Measurements from ENCODE around the gene SH3GL2.

SH3GL2 gene

GRCh38 chr9:17734674-17735073, 155.8 kb downstream of the SH3GL2 start:
- TF ChIP-seq, protein P1, sequence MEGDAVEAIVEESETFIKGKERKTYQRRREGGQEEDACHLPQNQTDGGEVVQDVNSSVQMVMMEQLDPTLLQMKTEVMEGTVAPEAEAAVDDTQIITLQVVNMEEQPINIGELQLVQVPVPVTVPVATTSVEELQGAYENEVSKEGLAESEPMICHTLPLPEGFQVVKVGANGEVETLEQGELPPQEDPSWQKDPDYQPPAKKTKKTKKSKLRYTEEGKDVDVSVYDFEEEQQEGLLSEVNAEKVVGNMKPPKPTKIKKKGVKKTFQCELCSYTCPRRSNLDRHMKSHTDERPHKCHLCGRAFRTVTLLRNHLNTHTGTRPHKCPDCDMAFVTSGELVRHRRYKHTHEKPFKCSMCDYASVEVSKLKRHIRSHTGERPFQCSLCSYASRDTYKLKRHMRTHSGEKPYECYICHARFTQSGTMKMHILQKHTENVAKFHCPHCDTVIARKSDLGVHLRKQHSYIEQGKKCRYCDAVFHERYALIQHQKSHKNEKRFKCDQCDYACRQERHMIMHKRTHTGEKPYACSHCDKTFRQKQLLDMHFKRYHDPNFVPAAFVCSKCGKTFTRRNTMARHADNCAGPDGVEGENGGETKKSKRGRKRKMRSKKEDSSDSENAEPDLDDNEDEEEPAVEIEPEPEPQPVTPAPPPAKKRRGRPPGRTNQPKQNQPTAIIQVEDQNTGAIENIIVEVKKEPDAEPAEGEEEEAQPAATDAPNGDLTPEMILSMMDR (conservative IDR thresholded peaks at IDR 0.05; ENCODE audit: low read depth, low read length) = no peak
- H3K4me3 ChIP-seq (ENCODE audit: low read length) = no peak overlapping the region
- no peak for DNase-seq (ENCODE audit: low read depth)

DNA sequence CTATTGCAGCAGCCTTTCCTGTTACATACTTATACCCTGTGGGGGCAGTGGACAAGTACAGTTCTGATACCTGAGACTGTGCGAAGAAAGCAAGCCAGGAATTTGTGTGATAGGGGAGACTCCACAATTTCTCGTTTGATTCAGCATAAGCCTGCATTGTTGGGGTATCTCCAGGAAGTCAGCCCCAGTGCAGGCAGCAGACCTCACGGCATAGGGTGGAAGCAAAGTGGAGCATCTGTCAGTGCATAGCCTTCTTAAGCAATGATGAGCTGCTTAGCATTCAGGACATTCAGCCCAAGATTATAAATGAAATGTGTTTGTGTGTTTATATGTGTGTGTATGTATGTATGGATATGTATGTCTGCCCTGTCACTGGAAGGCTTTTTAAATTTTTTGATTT, 157.0 kb downstream of the SH3GL2 start:
- H3K4me3 ChIP-seq (ENCODE audit: low read length) = no peak overlapping the region
- DNase-seq (ENCODE audit: low read depth) = no peak
- TF ChIP-seq, protein P1 (conservative IDR thresholded peaks at IDR 0.05; ENCODE audit: low read depth, low read length) = no peak

GRCh38 chr9:17739022-17739421, 160.2 kb downstream of the SH3GL2 start:
- TF ChIP-seq, protein P1 (conservative IDR thresholded peaks at IDR 0.05; ENCODE audit: low read depth, low read length) = no peak
- no peak for DNase-seq (ENCODE audit: low read depth)
- no peak overlapping the region for H3K4me3 ChIP-seq (ENCODE audit: low read length)

DNA sequence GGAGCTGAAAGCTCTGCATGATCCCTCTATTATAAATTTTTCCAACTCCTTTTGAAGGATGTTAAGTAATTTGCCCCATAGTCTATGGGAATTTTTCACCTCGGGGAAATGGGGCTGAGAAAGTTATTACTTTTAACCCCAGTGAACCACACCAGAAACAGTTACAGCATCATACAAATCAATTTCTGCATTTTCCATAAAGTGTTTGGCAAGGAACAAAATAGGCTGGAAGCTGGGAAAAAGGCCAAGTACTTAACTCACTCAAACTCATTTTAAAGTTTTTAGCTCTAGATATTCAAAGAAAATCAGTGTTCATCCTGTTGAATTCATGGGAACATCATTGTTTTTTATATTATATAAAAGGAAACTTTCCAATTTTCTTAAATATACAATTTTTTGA, 160.9 kb downstream of the SH3GL2 start:
- TF ChIP-seq, protein P1 (conservative IDR thresholded peaks at IDR 0.05; ENCODE audit: low read depth, low read length) = no peak
- H3K4me3 ChIP-seq (ENCODE audit: low read length) = no peak overlapping the region
- no peak for DNase-seq (ENCODE audit: low read depth)

DNA sequence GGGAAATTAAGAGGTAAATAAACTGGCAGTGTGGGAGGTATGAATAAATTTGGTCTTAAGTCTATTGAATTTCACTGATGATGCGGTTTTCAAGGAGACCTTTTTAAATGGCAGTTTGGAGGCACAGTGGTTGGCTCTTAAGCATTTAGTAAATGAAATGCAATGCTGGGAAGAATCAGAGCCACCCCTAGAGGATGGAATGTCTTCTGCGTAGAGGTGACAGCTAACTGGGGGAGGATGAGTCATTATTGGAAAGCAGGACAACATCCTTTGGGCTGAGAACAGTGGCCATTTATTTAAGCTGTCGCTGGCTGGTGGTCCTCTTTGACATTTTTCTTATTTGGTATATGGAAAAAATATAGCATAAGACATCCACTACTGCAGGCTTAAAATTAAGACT, 163.2 kb downstream of the SH3GL2 start:
- TF ChIP-seq, protein P1 (conservative IDR thresholded peaks at IDR 0.05; ENCODE audit: low read depth, low read length) = peak; percentile 31
- no peak overlapping the region for H3K4me3 ChIP-seq (ENCODE audit: low read length)
- DNase-seq (ENCODE audit: low read depth) = no peak

GRCh38 chr9:17744786-17745185, 165.9 kb downstream of the SH3GL2 start:
- DNase-seq (ENCODE audit: low read depth) = no peak
- H3K4me3 ChIP-seq (ENCODE audit: low read length) = no peak overlapping the region
- TF ChIP-seq, protein P1 (conservative IDR thresholded peaks at IDR 0.05; ENCODE audit: low read depth, low read length) = no peak

- no peak for DNase-seq (ENCODE audit: low read depth)
- H3K4me3 ChIP-seq (ENCODE audit: low read length) = no peak overlapping the region
- TF ChIP-seq, protein P1 (conservative IDR thresholded peaks at IDR 0.05; ENCODE audit: low read depth, low read length) = no peak
Measured at GRCh38 chr9:17750269-17750668, 171.4 kb downstream of the SH3GL2 start.

Measured in retinal pigment epithelial cell (primary cell).